Transverse colon (tissue), 4 donors: Measurements from ENCODE around the gene BICDL2. TPM values are rescaled to one million over a fixed set of nuclear protein-coding genes. Genes with fewer than 3 reads are reported as not detected.

Experiments used
- DNase-seq: peaks from one replicate; pipeline ENCODE4 v3.0.0-alpha.2; 2019
- H3K27ac ChIP-seq, 4 donors: fragments of 200-600 bp; sonication (generic); 2 replicates each; pipeline ENCODE4 v1.5.1; 2016 to 2018; ENCODE audit warnings: inconsistent platforms in 4 of 4
- H3K27me3 ChIP-seq: fragments of 200-600 bp; sonication (generic); 2 replicates; pipeline ENCODE4 v1.5.1; 2017; ENCODE audit warnings: inconsistent platforms
- H3K36me3 ChIP-seq, 4 donors: fragments of 200-600 bp; sonication (generic); 2 replicates each; pipeline ENCODE4 v1.5.1; 2017 to 2019; ENCODE audit warnings: inconsistent platforms in 4 of 4
- H3K4me1 ChIP-seq, 4 donors: fragments of 200-600 bp; sonication (generic); 2 replicates each; pipeline ENCODE4 v1.5.1; 2017 to 2020; ENCODE audit warnings: inconsistent platforms in 4 of 4
- H3K4me3 ChIP-seq, 4 donors: fragments of 200-600 bp; sonication (generic); 1 replicate in 1 of 4; 2 replicates in 3 of 4; pipeline versions ENCODE4 v1.5.1 to v1.6.1; 2017 to 2019; ENCODE audit warnings: inconsistent platforms in 4 of 4
- H3K9me3 ChIP-seq, 2 donors: fragments of 200-600 bp; sonication (generic); 2 replicates each; pipeline ENCODE4 v1.5.1; 2017 to 2019; ENCODE audit warnings: inconsistent platforms in 2 of 2
- EP300 ChIP-seq: sonication (generic); formaldehyde crosslinking; IDR thresholded peaks from one replicate; pipeline ENCODE4 v1.6.1; 2017; ENCODE audit warnings: antibody characterized with exemption, low read depth
- POLR2A ChIP-seq: fragments of 450-650 bp; IDR thresholded peaks from one replicate; pipeline ENCODE4 v1.6.1; 2016; ENCODE audit warnings: antibody characterized with exemption, mild to moderate bottlenecking, moderate library complexity
- POLR2AphosphoS5 ChIP-seq, 3 donors: sonication (generic); formaldehyde crosslinking; IDR thresholded peaks; one replicate each; pipeline ENCODE4 v1.6.1; 2016; ENCODE audit warnings: antibody characterized with exemption in 3 of 3
- WGBS, 2 donors: methylation state at CpG; one replicate each; pipeline ENCODE4 v1.1.5; 2018; ENCODE audit warnings: low coverage in 1 of 2; 5-methylcytosine and 5-hydroxymethylcytosine counted together
- in situ Hi-C, 4 donors: fragments of 200-750 bp; cut with MboI; loops; one replicate each; pipeline versions ENCODE4 v1.15.0 to v1.15.1; 2017; ENCODE audit warnings: low sequenced_read_pairs in 3 of 4, low pct_ligation_motif_present in 1 of 4, low pct_unique_long_range_greater_than_20kb in 1 of 4
- intact Hi-C: fragments of 100-400 bp; cut with DNase I; formaldehyde crosslinking; loops from one replicate; pipeline ENCODE4 v1.15.1; 2023; ENCODE audit warnings: low total_unique reads
- total RNA-seq, 4 donors: library from RNA; depleted of rRNA; stranded (reverse); fragments of >200 nt; gene quantifications; one replicate each; pipeline ENCODE4 v1.1.0, GENCODE V29; 2016
- TF ChIP-seq, protein P1 (sequence below), 5 experiments: fragments of 200-600 bp in 3 of 5; fragments of 450-650 bp in 2 of 5; sonication (generic) in 3 of 5; IDR thresholded peaks; 1 replicate in 2 of 5; 2 replicates in 3 of 5; pipeline ENCODE4 v1.5.1; 2016 to 2017; ENCODE audit warnings: antibody characterized with exemption in 5 of 5, inconsistent platforms in 3 of 5, mild to moderate bottlenecking in 2 of 5, moderate library complexity in 1 of 5

Gene BICDL2
- total RNA-seq, 4 donors from 2014 or later = 123 to 357 (median 167) TPM

DNA sequence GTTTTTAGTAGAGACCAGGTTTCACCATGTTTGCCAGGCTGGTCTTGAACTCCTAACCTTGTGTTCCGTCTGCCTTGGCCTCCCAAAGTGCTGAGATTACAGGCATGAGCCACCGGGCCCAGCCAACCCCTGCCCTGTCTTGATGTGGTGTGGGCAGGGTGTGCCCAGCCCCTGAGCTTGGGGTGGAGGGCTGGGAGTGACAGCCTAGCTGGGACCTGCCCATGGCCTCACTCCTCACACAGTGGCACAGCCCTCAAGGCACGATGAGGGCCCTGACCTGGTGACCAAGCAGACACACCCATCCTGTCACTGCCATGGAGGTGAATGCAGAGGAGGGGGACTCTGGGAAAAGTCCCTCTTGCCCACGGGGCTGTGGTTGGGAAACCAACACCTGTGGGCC, 31.7 kb upstream of the BICDL2 start:
- DNase-seq = peak; percentile 44
- H3K9me3 ChIP-seq = no peaks in the 10 kb centered on the region
- intact Hi-C loops (no loop called here), in situ Hi-C loops (loop anchor here in 2 of 4 donors (10.0 kb wide), 1 partner anchor 56 kb away; no protein-coding TSS in a partner anchor)
- no peaks in the 10 kb centered on the region for H3K36me3 ChIP-seq
- peak overlapping the region in 2 of 4 donors; percentile 4 to 17 for H3K27ac ChIP-seq
- no peaks in the 10 kb centered on the region for H3K27me3 ChIP-seq
- 69 to 83% methylated on average over 1 to 3 of the region's 4 CpGs for WGBS, 2 donors
- TF ChIP-seq, protein P1, sequence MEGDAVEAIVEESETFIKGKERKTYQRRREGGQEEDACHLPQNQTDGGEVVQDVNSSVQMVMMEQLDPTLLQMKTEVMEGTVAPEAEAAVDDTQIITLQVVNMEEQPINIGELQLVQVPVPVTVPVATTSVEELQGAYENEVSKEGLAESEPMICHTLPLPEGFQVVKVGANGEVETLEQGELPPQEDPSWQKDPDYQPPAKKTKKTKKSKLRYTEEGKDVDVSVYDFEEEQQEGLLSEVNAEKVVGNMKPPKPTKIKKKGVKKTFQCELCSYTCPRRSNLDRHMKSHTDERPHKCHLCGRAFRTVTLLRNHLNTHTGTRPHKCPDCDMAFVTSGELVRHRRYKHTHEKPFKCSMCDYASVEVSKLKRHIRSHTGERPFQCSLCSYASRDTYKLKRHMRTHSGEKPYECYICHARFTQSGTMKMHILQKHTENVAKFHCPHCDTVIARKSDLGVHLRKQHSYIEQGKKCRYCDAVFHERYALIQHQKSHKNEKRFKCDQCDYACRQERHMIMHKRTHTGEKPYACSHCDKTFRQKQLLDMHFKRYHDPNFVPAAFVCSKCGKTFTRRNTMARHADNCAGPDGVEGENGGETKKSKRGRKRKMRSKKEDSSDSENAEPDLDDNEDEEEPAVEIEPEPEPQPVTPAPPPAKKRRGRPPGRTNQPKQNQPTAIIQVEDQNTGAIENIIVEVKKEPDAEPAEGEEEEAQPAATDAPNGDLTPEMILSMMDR (IDR thresholded peaks at IDR 0.05) = no peak
- TF ChIP-seq POLR2AphosphoS5 (IDR thresholded peaks at IDR 0.05) = peak in 1 of 3 donors; percentile 54
- H3K4me1 ChIP-seq = peaks cover 6 to 39% (median 26%) of the 10 kb centered on the region in 4 donors
- H3K4me3 ChIP-seq = no peak overlapping the region

DNA sequence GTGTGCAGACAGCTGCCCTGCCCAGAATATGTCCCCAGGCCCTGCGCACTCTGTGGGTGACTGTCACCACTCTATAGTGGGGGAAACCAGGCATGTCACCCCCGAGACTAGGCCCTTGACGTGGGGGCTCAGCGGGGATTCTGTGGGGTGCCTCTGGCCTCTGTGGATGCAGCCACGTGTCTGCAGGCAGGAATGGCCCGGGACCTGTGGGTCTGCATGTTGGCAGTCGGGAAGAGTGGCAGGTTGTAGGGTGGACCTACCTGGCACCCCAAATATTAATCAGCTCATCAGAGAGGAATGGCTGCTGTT, 29.6 kb upstream of the BICDL2 start:
- intact Hi-C loops = no loop called here
- Histone ChIP-seq H3K9me3 (no peaks in the 10 kb centered on the region), H3K27me3 (no peaks in the 10 kb centered on the region), H3K4me1 (peaks cover 6 to 47% (median 29%) of the 10 kb centered on the region in 4 donors), H3K36me3 (no peaks in the 10 kb centered on the region), H3K4me3 (peak overlapping the region in 3 of 4 donors; percentile 21 to 50 (median 32)), H3K27ac (peak overlapping the region in 3 of 4 donors; percentile 78 to 87 (median 84))
- in situ Hi-C loops = loop anchor here in 2 of 4 donors (10.0 kb wide), 1 partner anchor 58 kb away; no protein-coding TSS in a partner anchor
- 89 to 95% methylated on average over 4 to 7 of the region's 7 CpGs for WGBS, 2 donors
- TF ChIP-seq, protein P1 (IDR thresholded peaks at IDR 0.05) = no peak
- TF ChIP-seq EP300 = no peak
- no peak for TF ChIP-seq POLR2AphosphoS5 (IDR thresholded peaks at IDR 0.05)
- no peak for TF ChIP-seq POLR2A
- DNase-seq = no peak

DNA sequence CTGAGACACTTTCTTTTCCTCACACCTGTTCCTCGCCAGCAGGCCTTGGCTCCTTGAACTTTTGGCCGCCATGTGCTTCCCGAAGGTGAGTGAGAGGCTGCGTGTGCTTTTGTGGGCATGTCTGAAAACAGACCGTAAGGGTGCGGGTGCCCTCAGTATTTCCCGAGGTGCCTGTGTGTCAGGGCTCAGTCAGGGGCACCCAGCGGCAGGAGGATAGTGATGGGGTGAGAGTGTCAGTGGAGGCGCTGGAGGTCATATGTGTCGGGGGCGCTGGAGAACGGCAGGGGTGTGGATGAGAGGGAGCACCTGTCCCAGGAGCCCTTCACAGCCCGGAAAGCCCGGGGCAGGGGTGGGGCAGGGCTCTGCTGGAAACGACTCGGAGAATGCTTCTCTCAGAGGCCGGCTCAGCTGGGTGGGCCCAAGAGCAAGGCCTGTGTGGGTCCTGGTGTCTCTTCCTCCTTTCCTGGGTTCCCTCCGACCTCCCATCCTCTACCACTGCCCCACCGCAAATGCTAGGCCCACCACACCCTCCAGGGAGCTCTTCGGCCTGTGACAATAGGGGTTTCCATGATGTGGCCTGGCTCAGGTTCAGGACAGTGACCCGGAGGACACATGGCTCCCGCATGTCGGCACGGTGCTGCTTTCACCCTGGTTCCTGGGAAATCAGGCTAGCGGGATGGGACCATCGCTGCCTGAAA, 29.1 kb upstream of the BICDL2 start:
- no peaks in the 10 kb centered on the region for H3K27me3 ChIP-seq
- in situ Hi-C loops = loop anchor here in 2 of 4 donors (10.0 kb wide), 1 partner anchor 59 kb away; no protein-coding TSS in a partner anchor
- H3K27ac ChIP-seq = peak overlapping the region; percentile 78 to 87 (median 81)
- H3K9me3 ChIP-seq = no peaks in the 10 kb centered on the region
- no peak for TF ChIP-seq POLR2AphosphoS5 (IDR thresholded peaks at IDR 0.05)
- TF ChIP-seq POLR2A = no peak
- TF ChIP-seq EP300 = no peak
- TF ChIP-seq, protein P1 (IDR thresholded peaks at IDR 0.05) = no peak
- WGBS, 2 donors = 59% methylated on average over 26 of the region's 26 CpGs; no CpG with 5 or more reads in 1 of the 2 donors
- H3K36me3 ChIP-seq = no peaks in the 10 kb centered on the region
- no peak for DNase-seq
- intact Hi-C loops = no loop called here
- peaks cover 6 to 47% (median 29%) of the 10 kb centered on the region in 4 donors for H3K4me1 ChIP-seq
- peak overlapping the region; percentile 15 to 50 (median 26) for H3K4me3 ChIP-seq

DNA sequence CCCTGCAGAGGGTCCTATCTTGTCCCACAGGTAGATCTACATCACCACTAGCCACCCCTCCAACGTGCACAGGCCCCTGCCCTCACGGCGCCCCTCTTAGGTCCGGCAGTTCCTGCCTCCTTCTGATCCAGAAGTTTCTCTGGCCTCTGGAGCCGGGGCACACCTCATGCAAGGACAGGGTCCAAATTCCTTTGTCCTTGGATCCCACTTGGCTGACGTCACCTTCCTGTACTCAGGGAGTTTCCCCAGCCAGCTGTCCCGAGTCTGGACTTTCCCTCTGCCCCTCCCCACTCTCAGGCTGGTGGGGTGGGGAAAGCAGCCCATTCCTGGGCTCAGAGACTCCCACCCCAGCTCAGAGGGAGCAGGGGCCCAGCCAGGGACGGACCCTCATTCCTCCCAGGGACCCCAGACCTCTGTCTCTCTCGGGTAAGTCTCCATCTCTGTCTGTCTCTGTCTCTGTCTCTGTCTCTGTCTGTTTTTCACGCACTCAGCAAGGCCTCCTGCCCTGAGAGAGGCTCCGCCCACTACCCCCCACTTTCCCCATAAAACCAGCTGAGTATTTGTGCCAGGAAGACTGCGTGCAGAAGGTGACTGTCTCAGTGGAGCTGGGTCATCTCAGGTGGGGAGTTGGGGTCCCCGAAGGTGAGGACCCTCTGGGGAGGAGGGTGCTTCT, 28.5 kb upstream of the BICDL2 start, which contains the start of gene IL32:
Gene IL32 (plus strand): TSS at position 572 of the 673 bp plus-strand sequence. CDS start 172 bp downstream, outside the sequence.
- in situ Hi-C loops = loop anchor here in 2 of 4 donors (10.0 kb wide), 1 partner anchor 60 kb away; no protein-coding TSS in a partner anchor
- 0 to 25% methylated on average over 1 to 12 of the region's 13 CpGs for WGBS, 2 donors

More for the DNA sequence above, 28.5 kb upstream of the BICDL2 start, which contains the start of gene IL32:
- no peaks in the 10 kb centered on the region for H3K27me3 ChIP-seq
- peak within 1 kb of the TSS; percentile 15 to 50 (median 26) for H3K4me3 ChIP-seq
- no peaks in the 10 kb centered on the region for H3K36me3 ChIP-seq
- intact Hi-C loops = no loop called here
- TF ChIP-seq POLR2AphosphoS5 (IDR thresholded peaks at IDR 0.05) = peak; percentile 35 to 75 (median 73)
- peak; percentile 77 for TF ChIP-seq POLR2A
- TF ChIP-seq EP300 = no peak
- TF ChIP-seq, protein P1 (IDR thresholded peaks at IDR 0.05) = no peak
- peak; percentile 89 for DNase-seq
- H3K9me3 ChIP-seq = no peaks in the 10 kb centered on the region
- H3K4me1 ChIP-seq = peaks cover 6 to 49% (median 29%) of the 10 kb centered on the region in 4 donors
- peak within 1 kb of the TSS; percentile 78 to 87 (median 81) for H3K27ac ChIP-seq
